Measurements from ENCODE around the gene SPDYE17. TPM values are rescaled to one million over a fixed set of nuclear protein-coding genes. Genes with fewer than 3 reads are reported as not detected.

SPDYE17 gene
- total RNA-seq, 1 experiment from 2014 or later, result not detected

Other genes with a start within 250 kb of the SPDYE17 start
- not detected in 2 replicates for gene SPDYE18, start 30.2 kb upstream of the SPDYE17 start, total RNA-seq (2014; rRNA removed; shearing (Covaris generic))
- 2.3 and 3.5 TPM in 2 replicates for gene CCDC146, start 90.3 kb upstream of the SPDYE17 start, total RNA-seq (2014; rRNA removed; shearing (Covaris generic))
- not detected in 2 replicates for gene FGL2, start 167.5 kb upstream of the SPDYE17 start, total RNA-seq (2014; rRNA removed; shearing (Covaris generic))